HCT116 (cell line): ENCODE measurements around the gene RGS13. TPM values are rescaled to one million over a fixed set of nuclear protein-coding genes. Genes with fewer than 3 reads are reported as not detected.

Experiments used
- ATAC-seq: fragments of 200-7000 bp; cut with Tn5 transposase; 2 replicates; pipeline ENCODE4 v1.9.1; 2020; ENCODE audit warnings: mild to moderate bottlenecking, moderate library complexity
- BruUV-seq: library from RNA; stranded (reverse); fragments of 400-500 nt; replicated peaks from 2 replicates; lab custom pipeline; 2021; lab: Mats Ljungman, UMichigan
- CTCF ChIA-PET: fragments of 300-600 bp; sonication (Branson Sonifier 250); formaldehyde crosslinking; loops from one replicate; lab custom pipeline; 2021; ENCODE audit warnings: antibody characterized with exemption; lab: Charles Lee
- POLR2A ChIA-PET: fragments of 300-600, 350-600 bp; sonication (Branson Sonifier 250); formaldehyde crosslinking; loops from one replicate; lab custom pipeline; 2021; ENCODE audit warnings: antibody characterized with exemption; lab: Charles Lee
- RAD21 ChIA-PET, 2 experiments: fragments of 300-600 bp; sonication (Branson Sonifier 250); formaldehyde crosslinking; loops; one replicate each; lab custom pipeline; 2023; ENCODE audit warnings: low total read pairs in 2 of 2; ENCODE audit not compliant: uncharacterized antibody in 2 of 2, unreplicated experiment in 2 of 2, low non-redundant PET in 1 of 2; lab: Charles Lee
- DNase-seq: peaks from one replicate; pipeline ENCODE4 v3.0.0-alpha.2; 2010; ENCODE audit warnings: low read depth, low spot score
- H2AFZ ChIP-seq: fragments of 200-600 bp; shearing (Covaris generic), sonication (generic); 2 replicates; pipeline ENCODE4 v1.6.1; 2017; ENCODE audit warnings: low read depth, mixed run types, mixed read lengths, antibody characterized with exemption, low read length; ENCODE audit not compliant: poor library complexity, severe bottlenecking
- H3K27ac ChIP-seq: 2 replicates; pipeline ENCODE4 v1.5.1; 2012; ENCODE audit warnings: low read depth, low read length
- H3K27me3 ChIP-seq: fragments of 200-600 bp; sonication (generic); 2 replicates; pipeline ENCODE4 v1.6.1; 2016; ENCODE audit warnings: mixed run types, low read length, mixed read lengths; ENCODE audit not compliant: insufficient read depth
- H3K36me3 ChIP-seq, 2 experiments: fragments of 200-500 bp in 1 of 2; fragments of 200-600 bp in 1 of 2; sonication (Bioruptor generic) in 1 of 2; sonication (generic) in 1 of 2; 2 replicates each; pipeline versions ENCODE4 v1.5.1 to v1.6.1; 2014 to 2016; ENCODE audit warnings: low read length in 2 of 2, inconsistent platforms in 1 of 2, mixed read lengths in 1 of 2, mixed run types in 1 of 2; ENCODE audit not compliant: insufficient read depth in 2 of 2, control insufficient read depth in 1 of 2
- H3K4me1 ChIP-seq, 2 experiments: fragments of 200-600 bp in 1 of 2; sonication (generic) in 1 of 2; 2 replicates each; pipeline versions ENCODE4 v1.5.1 to v1.6.1; 2012 to 2017; ENCODE audit warnings: low read length in 2 of 2, inconsistent platforms in 1 of 2, mild to moderate bottlenecking in 1 of 2, mixed read lengths in 1 of 2, mixed run types in 1 of 2, moderate library complexity in 1 of 2; ENCODE audit not compliant: insufficient read depth in 2 of 2, control insufficient read depth in 1 of 2
- H3K4me2 ChIP-seq: fragments of 200-600 bp; sonication (generic); 2 replicates; pipeline ENCODE4 v1.6.1; 2017; ENCODE audit warnings: mixed run types, low read length, mixed read lengths
- H3K4me3 ChIP-seq, 2 experiments: fragments of 200-600 bp in 1 of 2; sonication (generic) in 1 of 2; replicated peaks in 1 of 2; 2 replicates each; pipeline ENCODE4 v1.5.1; 2011 to 2016; ENCODE audit warnings: low read length in 2 of 2, control low read depth in 1 of 2, low read depth in 1 of 2, mild to moderate bottlenecking in 1 of 2, mixed read lengths in 1 of 2, mixed run types in 1 of 2
- H3K79me2 ChIP-seq: fragments of 200-600 bp; sonication (generic); 2 replicates; pipeline ENCODE4 v1.6.1; 2017; ENCODE audit warnings: mild to moderate bottlenecking, mixed run types, low read length, moderate library complexity, mixed read lengths; ENCODE audit not compliant: insufficient read depth
- H3K9ac ChIP-seq: fragments of 200-600 bp; sonication (generic); 2 replicates; pipeline ENCODE4 v1.6.1; 2016; ENCODE audit warnings: low read length, mixed read lengths
- H3K9me2 ChIP-seq: fragments of 200-600 bp; sonication (generic), shearing (Covaris generic); 2 replicates; pipeline ENCODE4 v1.6.1; 2017; ENCODE audit warnings: mixed run types, mild to moderate bottlenecking, moderate library complexity; ENCODE audit not compliant: insufficient read depth
- H3K9me3 ChIP-seq, 2 experiments: fragments of 200-500 bp in 1 of 2; fragments of 200-600 bp in 1 of 2; sonication (Bioruptor generic) in 1 of 2; sonication (generic) in 1 of 2; 2 replicates each; pipeline ENCODE4 v1.6.1; 2014 to 2017; ENCODE audit warnings: low read length in 2 of 2, mixed read lengths in 2 of 2, inconsistent platforms in 1 of 2, low read depth in 1 of 2, mild to moderate bottlenecking in 1 of 2, mixed run types in 1 of 2, moderate library complexity in 1 of 2; ENCODE audit not compliant: control insufficient read depth in 1 of 2, insufficient read depth in 1 of 2
- H4K20me1 ChIP-seq: fragments of 200-600 bp; sonication (generic), shearing (Covaris generic); 2 replicates; pipeline ENCODE4 v1.6.1; 2017; ENCODE audit warnings: mixed run types, mild to moderate bottlenecking, moderate library complexity; ENCODE audit not compliant: insufficient read depth
- CBX3 ChIP-seq: IDR thresholded peaks from 2 replicates; pipeline ENCODE4 v1.6.1; 2012; ENCODE audit warnings: low read depth
- POLR2A ChIP-seq: IDR thresholded peaks from 2 replicates; pipeline ENCODE4 v1.7.0; 2011; ENCODE audit warnings: borderline replicate concordance; ENCODE audit not compliant: insufficient read depth, insufficient read length; ENCODE audit errors: extremely low read depth
- SRF ChIP-seq: IDR thresholded peaks from 2 replicates; pipeline ENCODE4 v1.6.1; 2012; ENCODE audit warnings: low read depth
- intact Hi-C: fragments of 100-400 bp; cut with micrococcal nuclease; formaldehyde crosslinking; loops from 2 replicates; pipeline ENCODE4 v1.10.0; 2022
- total RNA-seq: library from RNA; stranded (reverse); gene quantifications from one replicate; pipeline ENCODE4 v1.2.1, GENCODE V29; 2021; ENCODE audit not compliant: unreplicated experiment
- TF ChIP-seq, protein P1 (sequence below), 3 experiments: fragments of 200-600 bp in 1 of 3; sonication (generic) in 1 of 3; IDR thresholded peaks in 2 of 3; conservative IDR thresholded peaks in 1 of 3; 2 replicates each; pipeline ENCODE4 v1.5.1; 2012 to 2017; ENCODE audit warnings: low read depth in 2 of 3, low read length in 2 of 3, antibody characterized with exemption in 1 of 3, borderline replicate concordance in 1 of 3, control low read depth in 1 of 3, mild to moderate bottlenecking in 1 of 3, mixed read lengths in 1 of 3, mixed run types in 1 of 3, moderate library complexity in 1 of 3; ENCODE audit not compliant: insufficient read depth in 1 of 3
- TF ChIP-seq, protein P2 (sequence below): IDR thresholded peaks from 2 replicates; pipeline ENCODE4 v1.6.1; 2011; ENCODE audit warnings: mild to moderate bottlenecking, low read length, moderate library complexity; ENCODE audit not compliant: insufficient replicate concordance; ENCODE audit errors: extremely low read depth
- TF ChIP-seq, protein P3 (sequence below): IDR thresholded peaks from 2 replicates; pipeline ENCODE4 v1.6.1; 2012; ENCODE audit warnings: low read depth

RGS13 gene
- total RNA-seq, 1 experiment from 2014 or later = not detected

DNA sequence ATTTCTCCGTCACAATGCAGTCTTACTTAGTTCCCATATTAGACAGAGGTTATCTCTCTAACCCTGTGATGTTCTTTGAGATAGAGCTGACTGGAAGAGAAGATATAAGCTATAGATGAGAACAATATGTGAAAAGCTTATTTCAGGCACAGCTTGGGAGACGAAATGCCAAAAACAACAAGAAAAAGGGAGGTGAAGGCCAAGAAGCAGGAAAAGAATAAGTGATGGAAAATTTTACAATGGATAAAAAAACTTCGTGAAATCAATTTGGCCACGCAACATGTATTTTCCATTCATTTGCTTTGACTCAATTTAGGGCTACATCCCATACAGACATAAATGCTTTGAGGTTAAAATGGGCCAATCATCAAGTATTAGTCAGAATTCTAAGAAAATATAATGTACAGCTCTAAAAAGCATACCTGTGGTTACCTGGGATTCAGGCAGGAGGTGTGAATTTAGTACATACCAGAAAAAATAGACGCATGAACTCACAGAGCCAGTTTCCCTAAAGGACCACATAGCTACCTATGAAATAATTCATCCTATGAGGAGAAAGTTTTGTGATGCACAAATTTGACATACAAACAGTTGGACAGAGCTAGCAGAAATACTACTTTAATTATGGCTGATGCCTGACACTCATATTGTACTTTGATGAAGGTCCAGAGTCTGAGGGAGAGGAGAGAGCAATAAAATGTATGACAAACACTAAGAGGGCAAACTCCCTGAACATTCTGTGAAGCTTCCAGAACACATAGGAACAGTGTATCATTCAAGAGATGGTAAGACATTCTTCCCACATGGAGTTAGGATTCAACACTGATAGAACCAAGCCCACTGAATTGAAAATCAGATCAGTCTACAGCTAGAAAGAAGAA is 48.3 kb upstream of the RGS13 start:
- BruUV-seq = no TSS peak
- Histone ChIP-seq H3K4me2 (no peak overlapping the region), H3K9me2 (no peaks in the 10 kb centered on the region), H3K4me1 (no peaks in the 10 kb centered on the region), H2AFZ (no peak overlapping the region), H3K9me3 (no peaks in the 10 kb centered on the region), H3K36me3 (no peaks in the 10 kb centered on the region), H3K27ac (no peak overlapping the region), H4K20me1 (no peaks in the 10 kb centered on the region), H3K9ac (no peak overlapping the region), H3K4me3 (no peak overlapping the region), H3K27me3 (no peaks in the 10 kb centered on the region), H3K79me2 (no peaks in the 10 kb centered on the region)
- no peak for ATAC-seq
- ChIA-PET POLR2A (no interaction called here), RAD21 (no interaction called here), CTCF (no interaction called here)
- no peak for DNase-seq
- intact Hi-C loops = no loop called here
- TF ChIP-seq, protein P1, sequence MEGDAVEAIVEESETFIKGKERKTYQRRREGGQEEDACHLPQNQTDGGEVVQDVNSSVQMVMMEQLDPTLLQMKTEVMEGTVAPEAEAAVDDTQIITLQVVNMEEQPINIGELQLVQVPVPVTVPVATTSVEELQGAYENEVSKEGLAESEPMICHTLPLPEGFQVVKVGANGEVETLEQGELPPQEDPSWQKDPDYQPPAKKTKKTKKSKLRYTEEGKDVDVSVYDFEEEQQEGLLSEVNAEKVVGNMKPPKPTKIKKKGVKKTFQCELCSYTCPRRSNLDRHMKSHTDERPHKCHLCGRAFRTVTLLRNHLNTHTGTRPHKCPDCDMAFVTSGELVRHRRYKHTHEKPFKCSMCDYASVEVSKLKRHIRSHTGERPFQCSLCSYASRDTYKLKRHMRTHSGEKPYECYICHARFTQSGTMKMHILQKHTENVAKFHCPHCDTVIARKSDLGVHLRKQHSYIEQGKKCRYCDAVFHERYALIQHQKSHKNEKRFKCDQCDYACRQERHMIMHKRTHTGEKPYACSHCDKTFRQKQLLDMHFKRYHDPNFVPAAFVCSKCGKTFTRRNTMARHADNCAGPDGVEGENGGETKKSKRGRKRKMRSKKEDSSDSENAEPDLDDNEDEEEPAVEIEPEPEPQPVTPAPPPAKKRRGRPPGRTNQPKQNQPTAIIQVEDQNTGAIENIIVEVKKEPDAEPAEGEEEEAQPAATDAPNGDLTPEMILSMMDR (IDR thresholded peaks at IDR 0.05 in 2 of 3, conservative IDR thresholded peaks at IDR 0.05 in 1 of 3; ENCODE audit: borderline replicate concordance in 1 of 3, insufficient read depth in 1 of 3, low read depth in 2 of 3, low read length in 2 of 3) = no peak

DNA sequence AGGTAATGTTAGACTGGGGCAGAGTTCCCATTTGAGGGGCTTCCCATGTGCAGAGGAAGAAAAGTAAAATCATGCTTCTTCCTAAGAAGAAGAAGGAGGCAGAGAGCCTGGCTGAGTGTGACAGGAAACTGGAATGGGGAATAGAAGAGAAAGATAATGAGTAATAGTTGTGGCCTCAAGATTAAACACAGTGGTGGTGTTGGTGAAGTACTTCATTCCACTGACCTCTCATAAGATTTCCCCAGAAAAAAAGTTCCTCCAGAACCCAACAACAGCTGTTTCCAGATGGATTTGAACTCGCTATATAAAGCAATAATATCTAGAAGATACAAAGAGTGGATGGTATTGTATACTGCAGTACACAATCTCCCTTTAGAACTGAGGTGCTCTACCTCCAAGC is 47.4 kb upstream of the RGS13 start:
- Histone ChIP-seq H3K9me2 (no peaks in the 10 kb centered on the region), H3K27me3 (no peaks in the 10 kb centered on the region), H3K4me3 (no peak overlapping the region), H3K79me2 (no peaks in the 10 kb centered on the region), H3K9ac (no peak overlapping the region), H3K4me1 (no peaks in the 10 kb centered on the region), H2AFZ (no peak overlapping the region), H3K36me3 (no peaks in the 10 kb centered on the region), H3K4me2 (no peak overlapping the region), H4K20me1 (no peaks in the 10 kb centered on the region), H3K9me3 (no peaks in the 10 kb centered on the region), H3K27ac (no peak overlapping the region)
- DNase-seq (no peak), ATAC-seq (no peak)
- intact Hi-C loops = no loop called here
- ChIA-PET RAD21 (no interaction called here), POLR2A (no interaction called here), CTCF (no interaction called here)
- no TSS peak for BruUV-seq
- TF ChIP-seq, protein P2, sequence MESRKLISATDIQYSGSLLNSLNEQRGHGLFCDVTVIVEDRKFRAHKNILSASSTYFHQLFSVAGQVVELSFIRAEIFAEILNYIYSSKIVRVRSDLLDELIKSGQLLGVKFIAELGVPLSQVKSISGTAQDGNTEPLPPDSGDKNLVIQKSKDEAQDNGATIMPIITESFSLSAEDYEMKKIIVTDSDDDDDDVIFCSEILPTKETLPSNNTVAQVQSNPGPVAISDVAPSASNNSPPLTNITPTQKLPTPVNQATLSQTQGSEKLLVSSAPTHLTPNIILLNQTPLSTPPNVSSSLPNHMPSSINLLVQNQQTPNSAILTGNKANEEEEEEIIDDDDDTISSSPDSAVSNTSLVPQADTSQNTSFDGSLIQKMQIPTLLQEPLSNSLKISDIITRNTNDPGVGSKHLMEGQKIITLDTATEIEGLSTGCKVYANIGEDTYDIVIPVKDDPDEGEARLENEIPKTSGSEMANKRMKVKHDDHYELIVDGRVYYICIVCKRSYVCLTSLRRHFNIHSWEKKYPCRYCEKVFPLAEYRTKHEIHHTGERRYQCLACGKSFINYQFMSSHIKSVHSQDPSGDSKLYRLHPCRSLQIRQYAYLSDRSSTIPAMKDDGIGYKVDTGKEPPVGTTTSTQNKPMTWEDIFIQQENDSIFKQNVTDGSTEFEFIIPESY = no peak
- TF ChIP-seq POLR2A = no peak
- TF ChIP-seq, protein P3, sequence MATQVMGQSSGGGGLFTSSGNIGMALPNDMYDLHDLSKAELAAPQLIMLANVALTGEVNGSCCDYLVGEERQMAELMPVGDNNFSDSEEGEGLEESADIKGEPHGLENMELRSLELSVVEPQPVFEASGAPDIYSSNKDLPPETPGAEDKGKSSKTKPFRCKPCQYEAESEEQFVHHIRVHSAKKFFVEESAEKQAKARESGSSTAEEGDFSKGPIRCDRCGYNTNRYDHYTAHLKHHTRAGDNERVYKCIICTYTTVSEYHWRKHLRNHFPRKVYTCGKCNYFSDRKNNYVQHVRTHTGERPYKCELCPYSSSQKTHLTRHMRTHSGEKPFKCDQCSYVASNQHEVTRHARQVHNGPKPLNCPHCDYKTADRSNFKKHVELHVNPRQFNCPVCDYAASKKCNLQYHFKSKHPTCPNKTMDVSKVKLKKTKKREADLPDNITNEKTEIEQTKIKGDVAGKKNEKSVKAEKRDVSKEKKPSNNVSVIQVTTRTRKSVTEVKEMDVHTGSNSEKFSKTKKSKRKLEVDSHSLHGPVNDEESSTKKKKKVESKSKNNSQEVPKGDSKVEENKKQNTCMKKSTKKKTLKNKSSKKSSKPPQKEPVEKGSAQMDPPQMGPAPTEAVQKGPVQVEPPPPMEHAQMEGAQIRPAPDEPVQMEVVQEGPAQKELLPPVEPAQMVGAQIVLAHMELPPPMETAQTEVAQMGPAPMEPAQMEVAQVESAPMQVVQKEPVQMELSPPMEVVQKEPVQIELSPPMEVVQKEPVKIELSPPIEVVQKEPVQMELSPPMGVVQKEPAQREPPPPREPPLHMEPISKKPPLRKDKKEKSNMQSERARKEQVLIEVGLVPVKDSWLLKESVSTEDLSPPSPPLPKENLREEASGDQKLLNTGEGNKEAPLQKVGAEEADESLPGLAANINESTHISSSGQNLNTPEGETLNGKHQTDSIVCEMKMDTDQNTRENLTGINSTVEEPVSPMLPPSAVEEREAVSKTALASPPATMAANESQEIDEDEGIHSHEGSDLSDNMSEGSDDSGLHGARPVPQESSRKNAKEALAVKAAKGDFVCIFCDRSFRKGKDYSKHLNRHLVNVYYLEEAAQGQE = no peak
- TF ChIP-seq, protein P1 (IDR thresholded peaks at IDR 0.05 in 2 of 3, conservative IDR thresholded peaks at IDR 0.05 in 1 of 3; ENCODE audit: borderline replicate concordance in 1 of 3, insufficient read depth in 1 of 3, low read depth in 2 of 3, low read length in 2 of 3) = no peak
- TF ChIP-seq CBX3 = no peak
- no peak for TF ChIP-seq SRF
